IPS DF 6.9 (cell line): Measurements from ENCODE around the gene LCMT2.
A peak's percentile ranks its signal among the peaks of the same experiment; 100 is the strongest.

Experiments
- DNase-seq: peaks from one replicate; pipeline ENCODE4 v3.0.0-alpha.2; 2013; ENCODE audit warnings: low read depth, low spot score
- H3K27ac ChIP-seq: one replicate; pipeline ENCODE4 v1.5.1; 2013; ENCODE audit warnings: low read length, control low read depth
- H3K27me3 ChIP-seq: 2 replicates; pipeline ENCODE4 v1.6.1; 2013; ENCODE audit warnings: mild to moderate bottlenecking, low read length; ENCODE audit not compliant: control insufficient read depth, insufficient read depth
- H3K36me3 ChIP-seq: 2 replicates; pipeline ENCODE4 v1.6.1; 2013; ENCODE audit warnings: low read length; ENCODE audit not compliant: control insufficient read depth, insufficient read depth
- H3K4me1 ChIP-seq: 2 replicates; pipeline ENCODE4 v1.6.1; 2013; ENCODE audit warnings: low read length; ENCODE audit not compliant: control insufficient read depth, insufficient read depth
- H3K4me3 ChIP-seq: 2 replicates; pipeline ENCODE4 v1.5.1; 2013; ENCODE audit warnings: mild to moderate bottlenecking, low read length
- H3K9me3 ChIP-seq: 2 replicates; pipeline ENCODE4 v1.6.1; 2013; ENCODE audit warnings: low read length, inconsistent platforms; ENCODE audit not compliant: control insufficient read depth, insufficient read depth
- whole genome bisulfite sequencing: extraction: QIAGEN DNeasy Blood & Tissue Kit; methylation state at CpG from one replicate; pipeline ENCODE4 v1.1.7; 2013; ENCODE audit warnings: mixed read lengths, missing lambda C conversion rate; ENCODE audit not compliant: insufficient read length, insufficient coverage; 5-methylcytosine and 5-hydroxymethylcytosine counted together

LCMT2 gene

GRCh38 chr15:43286074-43286473 is 44.3 kb downstream of the LCMT2 start:
- Histone ChIP-seq H3K9me3 (no peaks in the 10 kb centered on the region), H3K27me3 (no peaks in the 10 kb centered on the region), H3K36me3 (no peaks in the 10 kb centered on the region), H3K4me3 (no peak overlapping the region), H3K4me1 (no peaks in the 10 kb centered on the region; the same call in 1 of the 2 replicates), H3K27ac (no peak overlapping the region)
- no CpG with 5 or more reads among the region's 7 CpGs for WGBS
- DNase-seq = no peak

DNA sequence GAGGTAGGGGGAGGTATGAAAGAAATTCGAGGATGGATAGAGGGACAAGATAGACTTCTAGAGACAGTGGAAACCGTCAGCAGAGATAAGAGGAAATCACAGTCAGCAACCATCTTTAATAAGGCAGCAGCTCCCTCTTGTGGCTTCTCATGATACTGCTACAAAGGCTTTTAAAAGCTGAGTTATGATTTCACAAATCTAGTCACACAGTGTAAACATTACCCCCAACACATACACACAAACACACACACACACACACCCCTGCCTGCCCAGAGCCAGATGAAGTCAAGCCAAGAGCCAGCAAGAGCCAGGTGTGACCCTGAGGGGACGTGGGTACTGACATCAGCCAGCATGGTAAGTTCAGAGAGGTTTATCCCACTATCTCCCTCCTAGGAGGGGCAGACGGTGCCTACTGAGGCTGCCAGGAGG is 44.8 kb downstream of the LCMT2 start:
- peak; percentile 31 for DNase-seq
- H3K36me3 ChIP-seq = no peaks in the 10 kb centered on the region
- no peak overlapping the region for H3K4me3 ChIP-seq
- no peaks in the 10 kb centered on the region for H3K9me3 ChIP-seq
- H3K27ac ChIP-seq = no peak overlapping the region
- WGBS = no CpG with 5 or more reads among the region's 4 CpGs
- no peaks in the 10 kb centered on the region; the same call in 1 of the 2 replicates for H3K4me1 ChIP-seq
- H3K27me3 ChIP-seq = no peaks in the 10 kb centered on the region

GRCh38 chr15:43283526-43283925 is 46.8 kb downstream of the LCMT2 start:
- Histone ChIP-seq H3K4me1 (no peaks in the 10 kb centered on the region; the same call in 1 of the 2 replicates), H3K9me3 (no peaks in the 10 kb centered on the region), H3K27ac (no peak overlapping the region), H3K27me3 (no peaks in the 10 kb centered on the region), H3K4me3 (no peak overlapping the region), H3K36me3 (no peaks in the 10 kb centered on the region)
- WGBS = no CpG with 5 or more reads among the region's 1 CpG
- no peak for DNase-seq

DNA sequence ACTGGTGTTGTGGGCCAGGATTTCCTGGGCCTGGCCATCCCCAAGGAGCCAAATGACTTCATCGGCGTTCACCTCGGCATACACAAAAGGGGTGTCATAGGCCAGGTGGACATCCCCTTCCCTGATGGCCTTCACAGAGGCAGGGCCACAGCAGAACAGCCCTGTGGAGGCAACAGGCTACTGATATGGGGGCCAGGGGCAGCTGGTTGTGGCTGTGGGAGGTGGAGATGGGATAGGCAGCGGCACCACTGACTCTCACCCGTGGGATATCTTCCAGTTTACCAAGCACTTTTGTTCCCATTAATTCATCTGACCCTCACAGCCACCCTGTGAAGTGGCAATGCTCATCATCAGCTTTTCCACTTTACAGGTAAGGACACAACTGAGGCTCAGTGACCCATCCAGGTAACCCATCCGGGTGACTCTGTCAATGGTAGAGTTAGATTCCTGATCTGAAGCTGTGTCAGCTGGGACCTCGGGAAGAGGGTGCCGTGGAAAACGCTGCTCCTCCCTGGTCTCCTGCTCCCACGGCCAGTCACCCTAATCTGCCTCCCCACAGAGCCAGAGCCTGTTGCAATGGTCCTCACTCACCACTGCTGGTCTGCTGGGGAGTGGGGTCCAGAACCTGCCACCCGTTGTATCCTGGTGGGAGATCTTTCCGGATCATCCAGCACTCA is 48.3 kb downstream of the LCMT2 start:
- H3K27me3 ChIP-seq = no peaks in the 10 kb centered on the region

GRCh38 chr15:43280996-43281395 is 49.4 kb downstream of the LCMT2 start:
- Histone ChIP-seq H3K27me3 (no peaks in the 10 kb centered on the region), H3K4me3 (no peak overlapping the region), H3K36me3 (no peaks in the 10 kb centered on the region), H3K4me1 (no peaks in the 10 kb centered on the region; the same call in 1 of the 2 replicates), H3K27ac (no peak overlapping the region), H3K9me3 (no peaks in the 10 kb centered on the region)
- no peak for DNase-seq
- no CpG with 5 or more reads among the region's 7 CpGs for WGBS

More for the DNA sequence above, 48.3 kb downstream of the LCMT2 start:
- Histone ChIP-seq H3K4me1 (no peaks in the 10 kb centered on the region; the same call in 1 of the 2 replicates), H3K9me3 (no peaks in the 10 kb centered on the region), H3K27ac (no peak overlapping the region), H3K4me3 (no peak overlapping the region), H3K36me3 (no peaks in the 10 kb centered on the region)
- WGBS = no CpG with 5 or more reads among the region's 12 CpGs
- no peak for DNase-seq

DNA sequence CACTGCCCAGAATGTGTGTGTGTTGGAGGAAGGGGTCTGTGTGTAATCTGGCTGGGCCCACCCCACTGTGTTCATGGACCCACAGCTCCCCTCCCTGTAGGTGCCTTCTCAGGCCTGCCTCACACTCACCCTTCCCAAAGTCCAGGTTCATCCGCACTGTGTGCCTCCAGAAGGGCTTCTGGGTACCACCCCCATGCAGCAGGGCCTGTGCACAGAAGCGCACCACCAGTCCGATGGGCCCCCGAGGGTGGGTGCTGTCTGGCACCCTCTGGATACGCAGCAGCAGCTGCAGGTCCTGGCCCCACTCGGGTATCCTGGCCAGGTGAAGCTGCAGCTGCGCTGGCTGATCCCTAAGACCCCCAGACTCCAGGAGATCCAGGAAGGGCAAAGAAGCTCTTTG is 50.9 kb downstream of the LCMT2 start:
- Histone ChIP-seq H3K9me3 (no peaks in the 10 kb centered on the region), H3K36me3 (no peaks in the 10 kb centered on the region), H3K4me3 (no peak overlapping the region), H3K27me3 (no peaks in the 10 kb centered on the region), H3K4me1 (no peaks in the 10 kb centered on the region), H3K27ac (no peak overlapping the region)
- WGBS = no CpG with 5 or more reads among the region's 7 CpGs
- DNase-seq = no peak

DNA sequence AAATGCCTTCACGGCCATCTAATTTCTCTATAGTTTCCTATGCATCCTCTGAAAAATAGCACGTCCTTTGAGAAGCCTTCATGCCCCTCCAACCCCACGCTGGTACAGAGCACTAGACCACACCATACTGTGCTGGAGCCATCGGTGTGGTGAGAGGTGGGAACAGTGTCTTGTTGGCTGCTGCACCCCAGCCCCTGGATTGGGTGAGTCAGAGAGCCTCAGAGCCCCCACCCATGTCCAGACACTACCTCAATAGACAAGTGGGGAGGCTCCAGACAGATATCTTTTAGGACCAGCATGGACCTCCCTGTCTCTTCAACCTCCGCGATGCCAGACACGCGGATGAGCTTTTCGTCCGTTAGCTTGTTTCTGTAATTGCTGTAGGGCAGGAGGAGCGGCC is 51.5 kb downstream of the LCMT2 start:
- Histone ChIP-seq H3K27me3 (no peaks in the 10 kb centered on the region), H3K4me1 (no peaks in the 10 kb centered on the region), H3K4me3 (no peak overlapping the region), H3K9me3 (no peaks in the 10 kb centered on the region), H3K36me3 (no peaks in the 10 kb centered on the region), H3K27ac (no peak overlapping the region)
- no CpG with 5 or more reads among the region's 11 CpGs for WGBS
- DNase-seq = no peak

DNA sequence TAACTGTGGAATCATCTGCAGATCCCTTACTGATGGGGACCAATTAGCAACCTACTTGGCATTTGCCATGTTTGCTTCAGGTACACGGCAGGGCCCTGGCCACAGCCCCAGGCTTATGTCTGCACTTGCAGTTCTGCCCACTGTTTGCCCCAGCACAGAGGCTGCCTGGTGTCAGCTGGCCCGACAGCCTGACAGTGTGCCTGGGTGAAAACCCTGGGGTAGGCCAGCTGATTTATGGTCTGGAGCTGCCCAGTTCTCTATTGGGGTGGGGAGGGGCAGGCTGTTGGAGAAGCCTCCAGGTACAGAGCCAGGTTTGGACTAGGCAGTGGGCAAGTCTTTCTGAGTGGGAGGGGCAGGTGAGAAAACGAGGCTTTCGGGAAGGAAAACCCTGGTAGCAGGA is 52.5 kb downstream of the LCMT2 start:
- Histone ChIP-seq H3K27me3 (no peaks in the 10 kb centered on the region), H3K27ac (no peak overlapping the region), H3K4me1 (no peaks in the 10 kb centered on the region), H3K9me3 (no peaks in the 10 kb centered on the region), H3K36me3 (no peaks in the 10 kb centered on the region), H3K4me3 (no peak overlapping the region)
- WGBS = no CpG with 5 or more reads among the region's 4 CpGs
- DNase-seq = no peak

GRCh38 chr15:43277231-43277823 is 53.0 kb downstream of the LCMT2 start:
- H3K27me3 ChIP-seq = no peaks in the 10 kb centered on the region
- H3K9me3 ChIP-seq = no peaks in the 10 kb centered on the region
- H3K4me3 ChIP-seq = no peak overlapping the region
- no peaks in the 10 kb centered on the region for H3K36me3 ChIP-seq
- H3K4me1 ChIP-seq = no peaks in the 10 kb centered on the region
- H3K27ac ChIP-seq = no peak overlapping the region
- DNase-seq = no peak
- no CpG with 5 or more reads among the region's 10 CpGs for WGBS

DNA sequence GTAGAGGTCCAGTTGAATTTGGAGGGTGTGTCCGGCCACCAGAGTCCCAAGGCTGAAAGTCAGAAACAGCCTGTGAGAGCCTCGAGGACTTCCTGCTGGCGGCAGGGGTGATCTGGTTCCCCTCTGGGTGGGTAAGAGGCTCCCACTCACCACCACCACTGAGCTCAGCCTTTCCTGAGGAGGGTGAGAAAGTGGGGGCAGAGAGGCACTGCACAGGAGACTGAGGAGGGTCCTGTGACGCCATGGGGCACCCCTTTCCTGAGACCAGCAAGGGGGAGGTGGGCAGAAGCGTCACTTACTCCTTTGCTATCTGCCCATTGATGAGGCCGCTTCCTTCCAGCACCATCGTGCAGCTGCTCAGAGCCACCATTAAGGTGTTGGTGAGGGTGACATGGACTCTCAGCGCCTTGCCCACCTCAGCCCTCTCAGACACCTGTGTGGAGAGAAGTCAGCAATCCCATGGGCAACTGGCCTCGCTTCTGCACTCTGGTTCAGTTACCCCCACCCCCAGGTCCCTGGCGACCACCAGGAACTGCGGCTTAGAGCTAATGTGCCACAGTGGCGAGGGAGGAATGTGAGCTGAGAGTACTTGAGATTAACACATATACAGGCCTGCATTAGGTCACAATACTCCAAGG is 53.7 kb downstream of the LCMT2 start:
- Histone ChIP-seq H3K4me3 (no peak overlapping the region), H3K36me3 (no peaks in the 10 kb centered on the region), H3K4me1 (no peaks in the 10 kb centered on the region), H3K27me3 (no peaks in the 10 kb centered on the region), H3K9me3 (no peaks in the 10 kb centered on the region), H3K27ac (no peak overlapping the region)
- no peak for DNase-seq
- WGBS = no CpG with 5 or more reads among the region's 12 CpGs
